GM18951 (cell line): ENCODE measurements around the gene KCTD17.

Source experiments
- POLR2A ChIP-seq: IDR thresholded peaks from 4 replicates; pipeline ENCODE4 v1.6.1; 2011; ENCODE audit warnings: mild to moderate bottlenecking; ENCODE audit not compliant: insufficient read length, insufficient read depth; ENCODE audit errors: extremely low read depth
- in situ Hi-C: fragments of 300-500 bp; cut with MboI; formaldehyde crosslinking; loops from one replicate; pipeline ENCODE4 v1.12.0; 2022; ENCODE audit warnings: low sequenced_read_pairs, mixed read lengths, inconsistent platforms; ENCODE audit not compliant: unreplicated experiment

KCTD17 gene

DNA sequence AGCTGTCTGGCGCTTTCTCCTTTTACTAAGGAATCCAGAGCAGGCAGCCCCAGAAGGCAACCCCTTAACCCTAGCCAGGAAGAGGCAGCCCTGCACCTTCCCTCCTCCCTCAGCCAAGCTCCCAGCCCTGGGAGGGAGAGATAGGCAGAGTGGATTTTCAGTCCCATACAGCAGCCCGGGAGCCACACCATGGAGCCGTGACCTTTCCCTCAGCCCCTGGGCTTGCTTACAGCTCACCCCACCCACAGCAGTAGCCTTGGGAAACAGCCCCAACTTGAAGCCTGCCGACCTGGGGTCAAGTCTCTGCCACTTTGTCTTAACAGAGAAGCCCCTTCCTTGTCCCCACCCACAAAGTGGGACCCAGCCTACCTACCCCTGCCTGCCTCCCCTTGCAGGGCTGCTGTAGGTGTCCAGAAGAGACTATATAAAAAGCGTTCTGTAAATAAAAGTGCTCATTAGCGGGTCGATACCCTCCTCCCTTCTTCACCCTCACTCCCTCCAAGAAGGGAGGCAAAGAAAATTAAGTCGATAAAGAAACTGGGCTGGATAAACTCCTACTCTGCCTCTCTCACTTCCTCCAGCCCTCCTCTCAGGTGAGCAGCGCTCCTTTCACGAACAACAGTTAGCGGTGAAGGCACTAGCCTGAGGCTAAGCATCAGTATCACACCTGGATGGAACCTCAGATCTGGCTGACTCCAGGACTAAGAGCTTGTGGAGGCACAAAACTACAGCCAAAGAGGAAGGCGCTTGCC lies 36.5 kb upstream of the KCTD17 start:
- no peak for TF ChIP-seq POLR2A
- in situ Hi-C loops = no loop called here

DNA sequence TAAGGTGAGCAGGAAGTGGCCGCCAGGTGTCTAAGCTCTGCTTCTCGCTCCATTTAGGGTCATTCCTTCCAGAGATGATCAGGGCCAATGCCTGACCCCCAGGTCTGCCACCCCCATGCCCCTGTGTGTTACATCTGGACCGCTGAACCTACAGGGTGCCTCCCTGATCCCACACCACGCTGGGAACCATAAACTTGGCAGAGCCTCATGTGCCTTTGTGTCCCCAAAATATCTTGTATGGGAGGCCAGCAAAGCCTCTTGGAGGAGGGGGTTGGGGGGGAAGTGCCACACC lies 36.0 kb upstream of the KCTD17 start:
- in situ Hi-C loops = no loop called here
- no peak for TF ChIP-seq POLR2A

DNA sequence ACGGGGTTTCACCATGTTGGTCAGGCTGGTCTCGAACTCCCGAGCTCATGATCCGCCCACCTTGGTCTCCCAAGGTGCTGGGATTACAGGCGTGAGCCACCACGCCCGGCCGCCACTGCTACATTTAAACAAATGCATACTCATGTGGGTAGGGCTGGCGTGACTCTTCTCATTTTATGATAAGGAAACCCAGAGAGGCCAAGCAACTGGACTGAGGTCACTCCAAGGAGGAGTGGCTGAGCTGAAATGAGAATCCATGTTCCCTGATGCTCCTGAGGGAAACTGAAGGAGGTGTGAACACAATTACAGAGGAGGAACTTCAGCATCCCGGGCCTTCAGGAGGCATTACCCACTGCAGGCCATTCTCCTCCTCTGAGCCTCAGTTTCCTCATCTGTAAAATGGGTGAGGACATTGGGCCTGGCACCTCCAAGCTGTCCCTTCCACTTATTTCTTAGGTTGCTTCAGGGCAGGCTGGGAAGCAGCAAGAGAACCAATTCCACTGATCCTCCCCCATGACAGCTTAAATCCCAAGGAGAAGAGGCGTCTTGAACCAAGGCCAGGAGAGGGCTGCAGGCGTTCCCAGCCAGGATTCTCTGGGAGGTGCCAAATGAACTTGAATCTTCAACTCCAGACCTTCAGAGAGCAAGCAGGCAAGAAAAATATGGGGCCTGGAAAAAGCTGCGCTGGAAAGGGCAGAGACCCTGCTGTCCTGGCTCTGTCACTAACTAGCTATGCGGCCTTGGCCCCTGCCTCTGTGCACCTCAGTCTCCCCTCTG lies 35.2 kb upstream of the KCTD17 start:
- in situ Hi-C loops = no loop called here
- no peak for TF ChIP-seq POLR2A

DNA sequence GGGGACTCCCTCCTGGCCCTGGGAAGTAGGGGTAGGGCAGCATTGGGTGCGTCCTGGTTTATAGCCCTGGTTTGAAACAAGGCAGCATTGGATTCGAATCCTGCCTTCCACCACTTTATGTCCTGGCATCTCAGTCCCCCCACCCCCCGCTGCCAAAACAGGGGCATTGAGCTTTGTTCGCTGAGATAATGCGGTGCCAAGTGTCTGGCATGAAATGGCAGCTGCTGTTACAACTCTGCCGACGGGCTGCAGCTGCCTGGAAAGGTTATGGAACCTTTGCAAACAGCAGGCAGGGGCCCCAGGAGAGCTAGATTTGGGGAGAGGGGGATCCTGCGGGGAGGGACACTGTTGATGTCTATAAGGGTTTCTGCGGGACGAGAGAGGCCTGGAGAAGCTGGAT lies 34.2 kb upstream of the KCTD17 start:
- in situ Hi-C loops = no loop called here
- no peak for TF ChIP-seq POLR2A

DNA sequence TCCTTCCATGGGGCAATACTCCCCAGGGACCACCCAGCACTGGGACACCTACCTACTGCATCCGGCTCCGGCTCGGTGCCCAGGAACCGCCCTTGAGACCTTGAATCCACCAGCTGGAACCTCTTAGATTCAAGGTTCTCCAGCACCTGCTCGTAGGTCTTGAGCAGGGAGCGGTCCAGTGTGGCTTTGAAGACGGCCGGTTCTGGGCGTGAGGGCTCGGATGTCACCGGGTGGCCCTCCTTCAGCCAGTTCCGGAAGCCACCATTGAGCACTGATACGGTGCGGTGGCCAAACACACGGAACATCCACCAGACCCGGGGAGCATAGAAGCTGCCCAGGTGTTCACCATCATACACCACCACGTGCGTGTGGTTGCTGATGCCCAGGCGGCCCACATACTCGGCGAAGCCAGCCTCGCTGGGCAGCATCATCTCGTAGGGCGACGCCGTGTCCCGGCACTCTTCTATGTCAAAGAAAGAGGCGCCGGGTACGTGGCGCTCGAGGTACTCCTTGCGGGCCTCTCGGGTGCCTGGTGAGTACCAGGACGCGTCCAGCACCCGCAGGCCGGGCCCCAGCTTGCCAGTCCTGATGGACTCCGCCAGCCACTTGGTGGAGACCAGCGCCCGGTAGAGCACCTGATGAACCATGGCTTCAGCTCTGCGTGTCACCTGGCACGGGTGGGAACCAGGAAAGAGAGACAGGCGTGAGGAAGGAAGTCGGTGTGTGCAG lies 33.3 kb upstream of the KCTD17 start:
- in situ Hi-C loops = no loop called here
- TF ChIP-seq POLR2A = no peak

DNA sequence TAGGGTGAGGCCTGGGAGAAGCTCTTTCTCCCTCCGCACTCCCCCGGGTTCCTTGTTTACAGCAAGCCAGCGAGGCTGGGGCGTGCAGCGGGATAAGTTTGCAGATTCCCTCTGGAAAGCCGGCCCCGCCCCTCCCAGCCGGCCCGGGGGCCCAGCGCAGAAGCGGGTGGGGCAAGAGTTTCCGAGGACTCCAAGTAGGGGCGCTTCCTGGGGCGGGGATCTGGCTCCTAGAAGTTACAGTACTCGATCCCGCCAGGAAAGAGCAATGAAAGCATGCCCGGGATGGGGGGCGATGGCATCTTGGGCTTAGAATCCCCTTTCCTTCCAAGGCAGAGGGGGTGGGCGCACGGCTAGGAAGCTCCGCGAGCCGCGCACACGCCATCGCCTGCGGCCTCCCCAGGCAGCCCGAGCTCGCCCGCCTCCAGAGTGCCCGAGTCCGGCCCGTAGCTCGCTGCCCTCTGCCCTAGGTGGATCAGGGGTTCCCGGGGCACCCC lies 32.7 kb upstream of the KCTD17 start:
- in situ Hi-C loops = no loop called here
- TF ChIP-seq POLR2A = no peak

DNA sequence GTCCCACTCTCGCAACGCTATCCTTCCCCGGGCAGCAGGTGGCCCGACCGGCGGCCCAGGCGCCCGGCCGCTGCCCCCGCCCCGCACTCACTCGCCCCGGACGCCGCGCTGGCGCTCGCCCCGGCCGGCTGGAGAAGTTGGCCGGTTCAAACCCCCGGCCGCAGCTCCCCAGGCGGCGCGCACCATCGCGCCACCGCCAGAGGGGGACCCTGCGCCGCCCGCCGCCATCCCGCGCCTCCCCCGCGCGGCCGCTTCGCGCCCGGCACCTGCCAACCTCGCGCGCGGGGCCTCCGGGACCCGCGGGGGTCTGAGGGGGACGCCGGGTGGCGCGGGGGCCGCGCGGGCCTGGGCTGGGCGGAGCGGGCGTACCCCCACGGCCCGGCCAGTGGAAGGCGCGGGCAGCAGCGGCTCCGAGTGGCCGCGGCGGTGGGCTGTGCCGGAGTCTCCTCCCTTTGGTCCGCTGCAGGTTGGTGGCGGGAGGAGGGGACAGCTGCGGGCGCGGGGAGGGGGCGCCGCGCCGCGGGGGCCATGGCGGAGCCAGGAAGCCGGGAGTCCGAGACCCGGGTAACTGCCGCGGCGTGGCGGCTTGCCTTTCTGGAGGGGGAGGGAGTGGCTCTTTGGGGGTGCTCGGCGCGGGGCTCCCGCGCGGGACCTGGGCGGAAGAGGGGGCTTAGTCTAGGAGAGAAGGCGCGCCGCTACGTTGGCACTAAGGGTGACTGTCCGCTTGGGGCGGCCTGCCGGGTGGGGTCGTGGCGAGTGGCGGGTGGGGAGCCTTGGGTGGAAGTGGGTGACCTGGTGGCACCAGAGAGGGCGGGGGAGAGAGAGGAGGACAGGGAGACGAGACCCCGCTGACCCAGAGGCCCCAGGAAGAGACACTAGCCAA lies 32.0 kb upstream of the KCTD17 start, which contains the start of the genes MPST and TST:
Gene MPST, plus strand, starts transcription at position 434 of the 883 bp plus-strand sequence. Its CDS starts 95 bp downstream, at position 529.
Gene TST, minus strand, starts transcription at position 139 of the 883 bp plus-strand sequence. CDS start 715 bp downstream, outside the sequence.
- TF ChIP-seq POLR2A = peak; percentile 91
- in situ Hi-C loops = no loop called here

DNA sequence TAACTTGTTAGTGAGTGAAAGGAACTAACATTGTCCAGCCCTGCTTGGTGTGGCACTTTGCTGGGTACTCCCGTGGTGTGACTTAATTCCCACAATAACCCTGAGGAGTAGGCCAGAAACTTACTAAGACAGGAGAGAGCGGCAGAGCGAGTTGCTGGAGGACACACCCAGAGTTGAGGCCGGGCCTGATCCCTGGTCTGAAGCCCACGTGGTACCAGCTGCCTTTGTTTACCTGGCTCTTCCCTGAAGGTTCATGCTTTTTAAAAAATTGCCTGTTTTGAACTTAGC lies 31.4 kb upstream of the KCTD17 start:
- in situ Hi-C loops = no loop called here
- no peak for TF ChIP-seq POLR2A

DNA sequence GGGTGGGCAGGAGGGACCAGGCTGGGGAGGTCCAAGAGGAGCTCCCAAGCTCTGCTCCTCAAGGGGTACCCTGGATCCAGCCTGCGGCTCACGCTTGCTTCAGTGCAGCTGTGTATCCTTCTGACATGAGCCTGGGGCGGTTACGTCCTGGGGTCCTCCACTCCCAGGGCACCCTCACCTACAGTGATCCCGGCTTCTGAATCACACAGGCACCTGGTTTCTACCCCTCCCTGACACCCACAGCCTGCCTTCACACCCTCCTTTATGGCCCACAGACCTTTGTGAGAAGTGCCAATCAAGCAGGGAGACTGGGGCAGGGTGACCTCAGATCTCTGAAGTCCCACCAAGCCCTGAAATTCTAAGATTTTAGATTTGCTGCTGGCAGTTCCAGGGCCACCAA lies 30.5 kb upstream of the KCTD17 start:
- in situ Hi-C loops = no loop called here
- TF ChIP-seq POLR2A = no peak

DNA sequence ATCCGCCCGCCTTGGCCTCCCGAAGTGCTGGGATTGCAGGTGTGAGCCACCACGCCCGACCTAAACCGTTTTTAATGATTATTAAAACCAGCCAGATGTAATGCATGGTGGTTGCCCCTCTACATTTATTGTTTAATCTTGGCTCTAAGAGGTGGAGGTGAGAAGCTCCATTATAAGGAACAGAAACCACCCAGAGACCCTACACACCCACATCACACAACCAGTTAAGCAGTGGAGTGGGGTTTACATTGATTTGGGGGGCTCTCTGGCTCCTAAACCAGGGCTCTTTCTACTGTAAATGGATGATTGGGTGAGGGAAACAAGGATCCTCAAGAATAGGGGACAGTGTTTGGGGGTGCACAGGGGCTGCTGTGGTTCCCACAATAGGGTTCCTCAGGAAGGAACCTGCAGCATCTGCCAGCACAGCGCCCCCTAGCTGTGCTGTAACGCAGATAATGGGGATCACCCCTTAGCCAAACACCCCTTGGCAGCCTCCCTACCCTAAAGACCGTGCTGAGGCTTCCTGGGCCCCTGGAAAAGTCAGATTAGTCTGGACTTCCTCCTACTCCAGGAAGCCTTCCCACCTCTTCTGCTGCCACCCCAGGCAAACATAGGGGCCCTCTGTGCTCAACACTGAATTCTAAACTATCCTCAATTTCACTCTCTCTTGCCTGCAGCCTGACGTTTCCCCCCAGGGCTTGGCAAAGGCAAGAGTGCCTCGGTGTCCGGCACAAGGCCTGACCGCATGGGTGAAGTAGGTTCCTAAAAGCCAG lies 29.6 kb upstream of the KCTD17 start:
- in situ Hi-C loops = no loop called here
- no peak for TF ChIP-seq POLR2A

DNA sequence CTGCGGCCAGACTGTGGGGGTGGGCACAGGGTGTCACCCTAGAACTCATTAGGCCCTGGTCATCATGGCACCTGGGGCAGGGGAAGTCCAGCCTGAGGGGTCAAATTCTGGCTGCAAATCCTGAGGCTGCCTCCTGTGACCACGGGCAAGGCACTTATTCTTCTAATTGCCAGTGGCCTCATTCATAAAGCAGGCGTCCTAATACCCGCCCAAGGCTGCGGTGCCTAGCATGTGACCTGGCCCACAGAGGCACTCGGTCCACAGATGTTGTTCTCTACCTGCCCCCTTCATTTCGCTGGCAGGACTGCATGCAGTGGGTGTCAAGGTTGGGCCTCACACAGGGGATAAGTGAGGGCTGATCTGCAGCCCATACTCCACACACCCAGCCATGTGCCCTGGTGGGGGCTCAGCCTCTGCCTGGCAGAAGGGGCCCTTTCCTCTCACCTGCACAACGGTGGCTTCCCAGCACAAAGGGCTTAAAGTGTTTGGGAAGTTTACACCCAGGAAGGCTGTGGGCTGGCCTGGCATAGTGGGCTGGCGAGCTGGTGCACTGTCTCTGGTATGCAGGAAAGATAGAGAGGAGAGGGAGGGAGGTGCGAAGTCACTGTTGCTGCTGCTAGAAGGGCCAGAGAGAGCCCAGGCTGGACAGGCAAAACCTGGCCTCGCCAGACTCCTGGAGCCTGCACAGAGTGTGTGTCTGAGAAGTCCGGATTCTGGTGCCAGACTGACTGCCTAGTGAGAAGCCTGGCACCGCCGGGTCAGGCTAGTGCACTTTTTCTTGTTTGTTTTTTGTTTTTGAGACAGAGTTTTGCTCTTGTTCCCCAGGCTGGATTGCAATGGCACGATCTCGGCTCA lies 28.8 kb upstream of the KCTD17 start:
- in situ Hi-C loops = no loop called here
- TF ChIP-seq POLR2A = no peak
